Natural killer cell (primary cell): ENCODE results near the gene PDCD4. TPM values are rescaled to one million over a fixed set of nuclear protein-coding genes. Genes with fewer than 3 reads are reported as not detected.

ENCODE experiments used
- ATAC-seq, 3 donors: fragments of 150-1000 bp in 2 of 3; fragments of 200-7000 bp in 1 of 3; cut with Tn5 transposase; 1 replicate in 1 of 3; 2 replicates in 2 of 3; pipeline ENCODE4 v1.10.0; 2021; ENCODE audit warnings: mild to moderate bottlenecking in 2 of 3, moderate library complexity in 2 of 3
- DNase-seq, 2 donors: peaks; one replicate each; pipeline versions ENCODE4 v3.0.0 to v3.0.0-alpha.2; 2013 to 2021; ENCODE audit warnings: mixed read lengths in 1 of 2
- H3K27ac ChIP-seq: one replicate; pipeline ENCODE4 v1.5.1; 2013; ENCODE audit warnings: mild to moderate bottlenecking, low read length
- H3K27me3 ChIP-seq: one replicate; pipeline ENCODE4 v1.6.1; 2013; ENCODE audit warnings: low read length; ENCODE audit not compliant: control insufficient read depth, insufficient read depth
- H3K36me3 ChIP-seq: one replicate; pipeline ENCODE4 v1.6.1; 2013; ENCODE audit warnings: low read length; ENCODE audit not compliant: control insufficient read depth, insufficient read depth
- H3K4me1 ChIP-seq: one replicate; pipeline ENCODE4 v1.6.1; 2013; ENCODE audit warnings: low read length; ENCODE audit not compliant: control insufficient read depth, insufficient read depth
- H3K4me3 ChIP-seq: one replicate; pipeline ENCODE4 v1.5.1; 2013; ENCODE audit warnings: low read length
- H3K9me3 ChIP-seq: one replicate; pipeline ENCODE4 v1.6.1; 2013; ENCODE audit warnings: low read length; ENCODE audit not compliant: control insufficient read depth, insufficient read depth
- H3K27ac Mint-ChIP-seq, 2 donors: one replicate each; pipeline ENCODE4 v1.8.0; 2022; ENCODE audit warnings: mild to moderate bottlenecking in 2 of 2, mixed read lengths in 2 of 2, moderate library complexity in 1 of 2
- H3K27me3 Mint-ChIP-seq, 2 donors: one replicate each; pipeline ENCODE4 v1.8.0; 2022; ENCODE audit warnings: low read depth in 2 of 2, mixed read lengths in 2 of 2
- H3K36me3 Mint-ChIP-seq: one replicate; pipeline ENCODE4 v1.8.0; 2022; ENCODE audit warnings: mixed read lengths
- H3K4me1 Mint-ChIP-seq, 2 donors: one replicate each; pipeline ENCODE4 v1.8.0; 2022; ENCODE audit warnings: mixed read lengths in 2 of 2
- H3K4me3 Mint-ChIP-seq: one replicate; pipeline ENCODE4 v1.8.0; 2022; ENCODE audit warnings: mild to moderate bottlenecking, moderate library complexity, mixed read lengths
- H3K9me3 Mint-ChIP-seq, 2 donors: one replicate each; pipeline ENCODE4 v1.8.0; 2022; ENCODE audit warnings: mixed read lengths in 2 of 2
- CTCF ChIP-seq: fragments of 200-600 bp; IDR thresholded peaks from one replicate; pipeline ENCODE4 v1.8.0; 2022; ENCODE audit warnings: antibody characterized with exemption
- WGBS: methylation state at CpG from one replicate; pipeline ENCODE4 v1.1.7; 2013; ENCODE audit warnings: missing lambda C conversion rate; ENCODE audit not compliant: insufficient coverage; 5-methylcytosine and 5-hydroxymethylcytosine counted together
- intact Hi-C: fragments of 100-400 bp; cut with micrococcal nuclease; formaldehyde crosslinking; loops from one replicate; pipeline ENCODE4 v1.14.2; 2022
- total RNA-seq, 4 donors: library from RNA; stranded (reverse); fragments of 120-200 nt in 1 of 4; gene quantifications; one replicate each; pipeline versions ENCODE4 v1.2.3 to v1.2.4, GENCODE V29; 2013 to 2022

Gene PDCD4
- total RNA-seq, 3 donors from 2014 or later (not counting 1 experiment from before 2014, with no cell fraction given): 199 to 241 (median 222) TPM

- DNase-seq (peak in 1 of 2 donors; percentile 15), ATAC-seq (no peak)
- H3K9me3 ChIP-seq: no peaks in the 10 kb centered on the region
- Mint-ChIP-seq H3K36me3 (no peaks in the 10 kb centered on the region), H3K9me3 (peaks cover 0 to 3% of the 10 kb centered on the region in 2 donors), H3K4me1 (peaks cover 63 to 64% of the 10 kb centered on the region in 2 donors), H3K27me3 (no peaks in the 10 kb centered on the region), H3K4me3 (no peak overlapping the region), H3K27ac (no peak overlapping the region)
- no peaks in the 10 kb centered on the region for H3K27me3 ChIP-seq
- H3K4me3 ChIP-seq: no peak overlapping the region
- no peak for TF ChIP-seq CTCF
- peaks cover 53% of the 10 kb centered on the region for H3K4me1 ChIP-seq
- H3K27ac ChIP-seq: no peak overlapping the region
- H3K36me3 ChIP-seq: no peaks in the 10 kb centered on the region
- intact Hi-C loops: no loop called here
Measured at GRCh38 chr10:110853921-110854605, 17.7 kb upstream of the PDCD4 start.

GRCh38 chr10:110857265-110858171 is 14.2 kb upstream of the PDCD4 start:
- Histone ChIP-seq H3K27ac (peak overlapping the region; percentile 92), H3K9me3 (no peaks in the 10 kb centered on the region), H3K4me3 (no peak overlapping the region), H3K4me1 (peaks cover 50% of the 10 kb centered on the region), H3K36me3 (no peaks in the 10 kb centered on the region), H3K27me3 (no peaks in the 10 kb centered on the region)
- Mint-ChIP-seq H3K27me3 (no peaks in the 10 kb centered on the region), H3K27ac (peak overlapping the region in 1 of 2 donors; percentile 10), H3K36me3 (no peaks in the 10 kb centered on the region), H3K9me3 (no peaks in the 10 kb centered on the region), H3K4me1 (peaks cover 58 to 62% of the 10 kb centered on the region in 2 donors), H3K4me3 (no peak overlapping the region)
- ATAC-seq (peak in 1 of 3 donors; percentile 48), DNase-seq (peak in 1 of 2 donors; percentile 65)
- WGBS: 48% methylated on average over 12 of the region's 12 CpGs
- TF ChIP-seq CTCF: no peak
- intact Hi-C loops: no loop called here

GRCh38 chr10:110858297-110858934 is 13.3 kb upstream of the PDCD4 start:
- H3K27me3 ChIP-seq: no peaks in the 10 kb centered on the region
- DNase-seq (peak in 1 of 2 donors; percentile 58), ATAC-seq (no peak)
- H3K27ac ChIP-seq: peak overlapping the region; percentile 92
- Mint-ChIP-seq H3K9me3 (no peaks in the 10 kb centered on the region), H3K36me3 (no peaks in the 10 kb centered on the region), H3K4me3 (no peak overlapping the region), H3K4me1 (peaks cover 60 to 62% of the 10 kb centered on the region in 2 donors), H3K27ac (peak overlapping the region in 1 of 2 donors; percentile 10), H3K27me3 (no peaks in the 10 kb centered on the region)
- no CpG with 5 or more reads among the region's 1 CpG for WGBS
- peaks cover 52% of the 10 kb centered on the region for H3K4me1 ChIP-seq
- intact Hi-C loops: no loop called here
- H3K4me3 ChIP-seq: no peak overlapping the region
- H3K36me3 ChIP-seq: no peaks in the 10 kb centered on the region
- TF ChIP-seq CTCF: no peak
- H3K9me3 ChIP-seq: no peaks in the 10 kb centered on the region
